GM23338 (cell line): ENCODE measurements around the gene SETBP1.

Experiments
- CTCF ChIP-seq, 2 experiments: fragments of 200-600 bp in 1 of 2; sonication (generic) in 1 of 2; conservative IDR thresholded peaks; 2 replicates each; pipeline versions ENCODE4 v1.5.1 to v1.6.1; 2016 to 2017; ENCODE audit warnings: antibody characterized with exemption in 2 of 2, low read depth in 2 of 2, mild to moderate bottlenecking in 2 of 2, moderate library complexity in 1 of 2
- POLR2AphosphoS5 ChIP-seq: IDR thresholded peaks from 2 replicates; pipeline ENCODE4 v1.6.1; 2016; ENCODE audit warnings: antibody characterized with exemption, low read depth
- REST ChIP-seq: IDR thresholded peaks from one replicate; pipeline ENCODE4 v1.6.1; 2018; ENCODE audit warnings: antibody characterized with exemption; ENCODE audit not compliant: unreplicated experiment

- TF ChIP-seq CTCF (conservative IDR thresholded peaks at IDR 0.05; ENCODE audit: low read depth in 2 of 2) (no peak), REST (no peak), POLR2AphosphoS5 (no peak)
Observed at GRCh38 chr18:44723411-44723810, 42.7 kb downstream of the SETBP1 start.
